NCI-H748 (cell line): Measurements from ENCODE around the gene CHST3.

Source experiments
- DNase-seq: peaks from one replicate; lab custom pipeline; 2025; ENCODE audit not compliant: unreplicated experiment; lab: John Stamatoyannopoulos, UW

Gene CHST3

GRCh38 chr10:72009051-72009424 is 44.8 kb downstream of the CHST3 start:
- DNase-seq: no peak

GRCh38 chr10:72009425-72010081 is 45.4 kb downstream of the CHST3 start:
- no peak for DNase-seq

- no peak for DNase-seq
Measured at GRCh38 chr10:72010234-72010973, 46.2 kb downstream of the CHST3 start.

GRCh38 chr10:72011016-72011415 is 46.8 kb downstream of the CHST3 start:
- no peak for DNase-seq

- DNase-seq: no peak
Measured at GRCh38 chr10:72011468-72011867, 47.3 kb downstream of the CHST3 start.

- DNase-seq: no peak
Measured at GRCh38 chr10:72011976-72012512, 47.8 kb downstream of the CHST3 start.

GRCh38 chr10:72012796-72013195 is 48.6 kb downstream of the CHST3 start:
- no peak for DNase-seq

- no peak for DNase-seq
Measured at GRCh38 chr10:72013202-72013945, 49.2 kb downstream of the CHST3 start.

GRCh38 chr10:72014197-72014596 is 50.0 kb downstream of the CHST3 start:
- no peak for DNase-seq

GRCh38 chr10:72014785-72015480 is 50.7 kb downstream of the CHST3 start:
- no peak for DNase-seq

- no peak for DNase-seq
Measured at GRCh38 chr10:72015841-72016240, 51.6 kb downstream of the CHST3 start.

GRCh38 chr10:72016608-72017300 is 52.6 kb downstream of the CHST3 start:
- DNase-seq: no peak

- no peak for DNase-seq
Measured at GRCh38 chr10:72019085-72019876, 55.1 kb downstream of the CHST3 start.

GRCh38 chr10:72020914-72021809 is 57.0 kb downstream of the CHST3 start:
- no peak for DNase-seq

- no peak for DNase-seq
Measured at GRCh38 chr10:72022228-72022627, 58.0 kb downstream of the CHST3 start.

- DNase-seq: no peak
Measured at GRCh38 chr10:72024596-72024995, 60.4 kb downstream of the CHST3 start.

GRCh38 chr10:72025400-72025799 is 61.2 kb downstream of the CHST3 start:
- no peak for DNase-seq

GRCh38 chr10:72025832-72026231 is 61.6 kb downstream of the CHST3 start:
- no peak for DNase-seq
